HEK293 (cell line): ENCODE data around the gene LMO1.

ENCODE experiments used
- ZNF239 ChIP-seq: fragments of 450-650 bp; formaldehyde crosslinking; IDR thresholded peaks from 2 replicates; pipeline ENCODE4 v1.5.1; 2016; ENCODE audit warnings: missing biosample characterization, missing genetic modification characterization
- ZNF473 ChIP-seq: fragments of 450-650 bp; formaldehyde crosslinking; IDR thresholded peaks from 2 replicates; pipeline ENCODE4 v1.5.1; 2017; ENCODE audit warnings: missing biosample characterization, missing genetic modification characterization
- TF ChIP-seq, protein P1 (sequence below): fragments of 450-650 bp; formaldehyde crosslinking; IDR thresholded peaks from 2 replicates; pipeline ENCODE4 v1.5.1; 2016; ENCODE audit warnings: missing biosample characterization, missing genetic modification characterization
- TF ChIP-seq, protein P2 (sequence below): fragments of 450-650 bp; formaldehyde crosslinking; IDR thresholded peaks from 2 replicates; pipeline ENCODE4 v1.5.1; 2016; ENCODE audit warnings: missing biosample characterization, missing genetic modification characterization
- TF ChIP-seq, protein P3 (sequence below): fragments of 450-650 bp; formaldehyde crosslinking; IDR thresholded peaks from 2 replicates; pipeline ENCODE4 v1.5.1; 2016; ENCODE audit warnings: missing biosample characterization, missing genetic modification characterization

DNA sequence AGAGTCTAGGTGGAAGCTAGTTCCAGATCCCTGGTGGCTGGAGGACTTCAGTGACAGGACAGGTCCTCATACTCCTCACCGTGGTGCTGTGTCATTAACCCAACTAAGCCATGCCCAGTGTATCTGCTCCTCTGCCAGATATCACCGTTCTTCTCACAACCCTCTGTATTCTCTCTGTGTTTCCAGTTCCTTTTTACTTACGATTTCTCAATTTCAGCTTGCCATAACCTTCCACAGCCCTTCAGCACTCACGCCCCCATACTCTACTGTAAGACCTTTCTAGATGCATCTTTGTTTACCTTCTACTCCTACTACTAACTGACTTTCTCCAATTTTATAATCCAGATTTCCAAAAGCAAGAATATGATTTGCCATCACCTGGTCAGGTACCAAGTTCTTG lies 68.7 kb downstream of the LMO1 start:
- TF ChIP-seq, protein P1, sequence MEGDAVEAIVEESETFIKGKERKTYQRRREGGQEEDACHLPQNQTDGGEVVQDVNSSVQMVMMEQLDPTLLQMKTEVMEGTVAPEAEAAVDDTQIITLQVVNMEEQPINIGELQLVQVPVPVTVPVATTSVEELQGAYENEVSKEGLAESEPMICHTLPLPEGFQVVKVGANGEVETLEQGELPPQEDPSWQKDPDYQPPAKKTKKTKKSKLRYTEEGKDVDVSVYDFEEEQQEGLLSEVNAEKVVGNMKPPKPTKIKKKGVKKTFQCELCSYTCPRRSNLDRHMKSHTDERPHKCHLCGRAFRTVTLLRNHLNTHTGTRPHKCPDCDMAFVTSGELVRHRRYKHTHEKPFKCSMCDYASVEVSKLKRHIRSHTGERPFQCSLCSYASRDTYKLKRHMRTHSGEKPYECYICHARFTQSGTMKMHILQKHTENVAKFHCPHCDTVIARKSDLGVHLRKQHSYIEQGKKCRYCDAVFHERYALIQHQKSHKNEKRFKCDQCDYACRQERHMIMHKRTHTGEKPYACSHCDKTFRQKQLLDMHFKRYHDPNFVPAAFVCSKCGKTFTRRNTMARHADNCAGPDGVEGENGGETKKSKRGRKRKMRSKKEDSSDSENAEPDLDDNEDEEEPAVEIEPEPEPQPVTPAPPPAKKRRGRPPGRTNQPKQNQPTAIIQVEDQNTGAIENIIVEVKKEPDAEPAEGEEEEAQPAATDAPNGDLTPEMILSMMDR (tag by site-specific recombination), result no peak
- TF ChIP-seq, protein P2, sequence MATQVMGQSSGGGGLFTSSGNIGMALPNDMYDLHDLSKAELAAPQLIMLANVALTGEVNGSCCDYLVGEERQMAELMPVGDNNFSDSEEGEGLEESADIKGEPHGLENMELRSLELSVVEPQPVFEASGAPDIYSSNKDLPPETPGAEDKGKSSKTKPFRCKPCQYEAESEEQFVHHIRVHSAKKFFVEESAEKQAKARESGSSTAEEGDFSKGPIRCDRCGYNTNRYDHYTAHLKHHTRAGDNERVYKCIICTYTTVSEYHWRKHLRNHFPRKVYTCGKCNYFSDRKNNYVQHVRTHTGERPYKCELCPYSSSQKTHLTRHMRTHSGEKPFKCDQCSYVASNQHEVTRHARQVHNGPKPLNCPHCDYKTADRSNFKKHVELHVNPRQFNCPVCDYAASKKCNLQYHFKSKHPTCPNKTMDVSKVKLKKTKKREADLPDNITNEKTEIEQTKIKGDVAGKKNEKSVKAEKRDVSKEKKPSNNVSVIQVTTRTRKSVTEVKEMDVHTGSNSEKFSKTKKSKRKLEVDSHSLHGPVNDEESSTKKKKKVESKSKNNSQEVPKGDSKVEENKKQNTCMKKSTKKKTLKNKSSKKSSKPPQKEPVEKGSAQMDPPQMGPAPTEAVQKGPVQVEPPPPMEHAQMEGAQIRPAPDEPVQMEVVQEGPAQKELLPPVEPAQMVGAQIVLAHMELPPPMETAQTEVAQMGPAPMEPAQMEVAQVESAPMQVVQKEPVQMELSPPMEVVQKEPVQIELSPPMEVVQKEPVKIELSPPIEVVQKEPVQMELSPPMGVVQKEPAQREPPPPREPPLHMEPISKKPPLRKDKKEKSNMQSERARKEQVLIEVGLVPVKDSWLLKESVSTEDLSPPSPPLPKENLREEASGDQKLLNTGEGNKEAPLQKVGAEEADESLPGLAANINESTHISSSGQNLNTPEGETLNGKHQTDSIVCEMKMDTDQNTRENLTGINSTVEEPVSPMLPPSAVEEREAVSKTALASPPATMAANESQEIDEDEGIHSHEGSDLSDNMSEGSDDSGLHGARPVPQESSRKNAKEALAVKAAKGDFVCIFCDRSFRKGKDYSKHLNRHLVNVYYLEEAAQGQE, result no peak
- TF ChIP-seq, protein P3, sequence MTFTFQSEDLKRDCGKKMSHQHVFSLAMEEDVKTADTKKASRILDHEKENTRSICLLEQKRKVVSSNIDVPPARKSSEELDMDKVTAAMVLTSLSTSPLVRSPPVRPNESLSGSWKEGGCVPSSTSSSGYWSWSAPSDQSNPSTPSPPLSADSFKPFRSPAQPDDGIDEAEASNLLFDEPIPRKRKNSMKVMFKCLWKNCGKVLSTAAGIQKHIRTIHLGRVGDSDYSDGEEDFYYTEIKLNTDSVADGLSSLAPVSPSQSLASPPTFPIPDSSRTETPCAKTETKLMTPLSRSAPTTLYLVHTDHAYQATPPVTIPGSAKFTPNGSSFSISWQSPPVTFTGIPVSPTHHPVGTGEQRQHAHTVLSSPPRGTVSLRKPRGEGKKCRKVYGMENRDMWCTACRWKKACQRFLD, result no peak
- TF ChIP-seq ZNF473 (tag by site-specific recombination) (no peak), ZNF239 (tag by site-specific recombination) (no peak)
